ENCODE results near the gene FRS2. TPM values are rescaled to one million over a fixed set of nuclear protein-coding genes. Genes with fewer than 3 reads are reported as not detected.
A peak's percentile ranks its signal among the peaks of the same experiment; 100 is the strongest.

FRS2 gene, protein sequence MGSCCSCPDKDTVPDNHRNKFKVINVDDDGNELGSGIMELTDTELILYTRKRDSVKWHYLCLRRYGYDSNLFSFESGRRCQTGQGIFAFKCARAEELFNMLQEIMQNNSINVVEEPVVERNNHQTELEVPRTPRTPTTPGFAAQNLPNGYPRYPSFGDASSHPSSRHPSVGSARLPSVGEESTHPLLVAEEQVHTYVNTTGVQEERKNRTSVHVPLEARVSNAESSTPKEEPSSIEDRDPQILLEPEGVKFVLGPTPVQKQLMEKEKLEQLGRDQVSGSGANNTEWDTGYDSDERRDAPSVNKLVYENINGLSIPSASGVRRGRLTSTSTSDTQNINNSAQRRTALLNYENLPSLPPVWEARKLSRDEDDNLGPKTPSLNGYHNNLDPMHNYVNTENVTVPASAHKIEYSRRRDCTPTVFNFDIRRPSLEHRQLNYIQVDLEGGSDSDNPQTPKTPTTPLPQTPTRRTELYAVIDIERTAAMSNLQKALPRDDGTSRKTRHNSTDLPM
- total RNA-seq (10 to 100 TPM; 26.8 to 27.9 TPM), total RNA-seq (30.8 to 31.1 reads per million in 2 donors)

DNA sequence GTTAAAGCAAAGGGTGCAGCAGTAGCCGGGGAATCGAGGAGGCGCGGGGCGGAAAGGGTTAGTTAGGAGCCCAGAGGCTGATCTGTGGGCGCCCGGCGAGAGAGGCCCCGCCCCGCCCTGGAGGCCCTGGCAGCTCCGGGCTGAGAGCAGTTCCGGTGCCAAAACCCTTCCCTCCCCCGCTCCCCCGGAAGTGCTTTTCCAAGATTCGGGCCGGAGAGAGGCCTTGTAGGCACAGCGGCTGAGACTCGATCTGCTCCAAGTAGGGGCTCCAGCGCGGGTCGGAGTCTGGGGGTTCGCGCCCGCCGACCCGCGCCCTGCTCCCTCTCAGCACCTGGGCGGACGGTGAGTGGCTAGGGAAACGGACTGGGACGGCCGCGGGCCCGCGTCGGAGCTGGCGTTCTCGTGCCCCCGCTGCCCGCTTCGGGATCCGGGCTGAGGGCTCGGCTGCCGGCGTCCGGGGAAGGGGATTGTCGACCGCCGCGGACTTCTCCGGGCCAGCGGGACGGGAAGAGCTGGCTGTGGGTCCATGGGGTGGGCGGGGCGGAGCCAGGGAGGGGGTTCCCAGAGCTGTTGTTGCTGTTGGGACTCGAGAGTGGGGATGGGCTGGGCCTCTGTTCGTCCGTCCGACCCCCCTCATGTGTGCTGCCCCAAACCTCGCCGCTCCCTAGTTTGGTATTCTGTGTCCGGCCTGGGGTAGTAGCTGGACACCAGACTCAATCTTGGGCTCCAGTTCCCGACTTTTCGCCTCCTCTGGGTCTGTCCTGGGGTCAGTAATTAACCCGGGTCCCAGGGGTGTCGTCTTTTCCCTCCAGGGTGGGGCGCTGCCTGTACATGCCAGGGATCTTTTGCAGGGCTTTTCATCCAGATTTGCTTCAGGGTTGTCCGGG lies at the start of gene FRS2:
FRS2 (plus strand) TSS at position 200 of the 887 bp plus-strand sequence. CDS start 98,643 bp downstream, outside the sequence.
- H3K4me3 Mint-ChIP-seq, result peak within 1 kb of the TSS; percentile 96
- peaks cover 4% of the 10 kb centered on the region for H3K36me3 Mint-ChIP-seq (ENCODE audit: low read depth)
- ATAC-seq, result peak; percentile 98
- peak; percentile 70 to 74 (median 73) for DNase-seq
- no peaks in the 10 kb centered on the region for H3K27me3 Mint-ChIP-seq
- peak within 1 kb of the TSS; percentile 94 for H3K27ac Mint-ChIP-seq
- H3K9me3 ChIP-seq (ENCODE audit: control insufficient read depth, low read length, poor library complexity, severe bottlenecking), result no peaks in the 10 kb centered on the region
- H3K4me1 Mint-ChIP-seq, result peaks cover 39% of the 10 kb centered on the region

DNA sequence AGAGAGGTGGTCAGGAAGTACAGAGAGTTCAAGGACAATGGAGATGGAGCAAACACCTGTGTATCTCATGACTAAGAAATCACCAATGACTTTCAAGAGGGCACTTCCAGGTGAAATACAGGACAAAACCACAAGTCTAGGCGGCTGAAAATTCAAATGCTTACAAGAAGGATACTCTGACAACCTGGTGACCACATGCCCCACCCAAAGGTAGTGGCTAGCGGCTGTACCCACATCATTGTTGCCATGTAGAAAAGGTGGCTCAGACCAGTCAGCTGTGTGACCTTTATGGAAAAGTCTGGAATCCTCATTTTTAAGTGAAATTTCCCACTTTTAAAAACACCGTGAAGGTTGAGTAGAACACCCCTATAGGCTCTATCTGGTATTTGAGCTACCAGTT lies 48.6 kb upstream of the FRS2 start:
- Mint-ChIP-seq H3K4me3 (no peak overlapping the region), H3K27ac (no peak overlapping the region), H3K4me1 (no peaks in the 10 kb centered on the region)

DNA sequence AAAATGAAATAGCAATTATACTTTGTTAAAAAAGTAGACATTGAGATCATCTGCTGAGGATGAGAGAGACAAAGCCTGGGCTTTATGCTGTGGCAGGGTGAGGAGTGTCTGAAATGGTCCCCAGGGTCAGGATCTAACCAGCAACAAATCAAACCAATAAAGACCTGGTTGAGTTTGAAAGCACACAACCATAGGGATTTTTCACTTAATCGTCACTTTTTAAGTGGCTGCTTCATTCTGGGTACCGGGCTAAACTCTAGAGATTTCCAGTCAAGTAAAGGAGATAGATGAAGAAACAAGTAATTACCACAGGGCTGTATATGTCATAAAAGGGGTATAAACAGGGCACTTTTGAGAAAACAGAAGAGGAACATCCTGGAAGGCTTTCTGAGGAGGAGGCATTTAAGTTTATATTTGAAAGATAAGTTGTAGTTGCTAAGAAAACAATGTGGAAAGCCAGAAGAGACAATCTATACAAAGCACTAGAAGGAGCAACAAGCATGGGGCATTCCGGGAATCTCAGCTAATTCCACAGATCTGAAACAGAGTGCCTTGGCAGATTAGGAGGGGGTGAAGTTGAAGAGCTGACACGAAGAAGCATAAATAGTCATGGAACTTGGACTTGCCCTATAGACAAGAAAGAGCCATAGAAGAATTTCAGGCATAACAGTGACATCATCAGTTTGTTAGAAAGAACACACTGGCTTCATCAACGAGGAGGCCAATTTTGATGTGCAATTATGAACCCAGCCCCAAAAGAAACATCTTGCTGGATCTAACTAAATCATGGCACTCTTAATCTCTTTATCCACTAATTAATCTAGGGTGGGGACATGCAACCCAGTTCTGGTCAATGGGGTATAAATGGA lies 46.9 kb upstream of the FRS2 start:
- Mint-ChIP-seq H3K4me1 (no peaks in the 10 kb centered on the region), H3K27me3 (no peaks in the 10 kb centered on the region), H3K4me3 (no peak overlapping the region), H3K36me3 (ENCODE audit: low read depth) (no peaks in the 10 kb centered on the region), H3K27ac (no peak overlapping the region)
- H3K9me3 ChIP-seq (ENCODE audit: control insufficient read depth, low read length, poor library complexity, severe bottlenecking), result no peaks in the 10 kb centered on the region
- no peak for DNase-seq
- no peak for ATAC-seq

More for the DNA sequence above, 48.6 kb upstream of the FRS2 start:
- Mint-ChIP-seq H3K36me3 (ENCODE audit: low read depth) (no peaks in the 10 kb centered on the region), H3K27me3 (no peaks in the 10 kb centered on the region)
- ATAC-seq (no peak), DNase-seq (no peak)
- H3K9me3 ChIP-seq (ENCODE audit: control insufficient read depth, low read length, poor library complexity, severe bottlenecking), result no peaks in the 10 kb centered on the region

DNA sequence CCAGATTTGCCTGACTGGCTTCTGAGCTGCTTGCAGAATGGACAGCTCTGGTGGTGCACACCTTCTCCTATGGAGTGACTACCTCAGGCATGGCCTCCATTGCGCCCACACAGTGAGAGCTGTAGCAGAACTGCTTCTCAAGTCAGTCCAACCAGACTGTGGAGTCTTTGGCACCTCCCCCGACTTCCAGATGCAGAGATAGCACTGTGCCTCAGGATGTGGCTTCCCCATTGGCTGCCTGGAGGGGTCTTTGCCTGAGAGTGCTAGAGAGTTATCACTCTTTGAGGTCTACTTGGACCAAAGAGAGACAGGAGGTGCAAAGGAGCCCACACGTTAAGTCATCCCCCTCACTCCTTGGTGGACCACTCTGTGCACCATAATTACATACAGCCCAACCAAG lies 44.8 kb upstream of the FRS2 start:
- Mint-ChIP-seq H3K4me1 (peaks cover 3% of the 10 kb centered on the region), H3K4me3 (no peak overlapping the region), H3K36me3 (ENCODE audit: low read depth) (no peaks in the 10 kb centered on the region), H3K27me3 (no peaks in the 10 kb centered on the region), H3K27ac (no peak overlapping the region)
- DNase-seq (no peak), ATAC-seq (no peak)
- no peaks in the 10 kb centered on the region for H3K9me3 ChIP-seq (ENCODE audit: control insufficient read depth, low read length, poor library complexity, severe bottlenecking)

DNA sequence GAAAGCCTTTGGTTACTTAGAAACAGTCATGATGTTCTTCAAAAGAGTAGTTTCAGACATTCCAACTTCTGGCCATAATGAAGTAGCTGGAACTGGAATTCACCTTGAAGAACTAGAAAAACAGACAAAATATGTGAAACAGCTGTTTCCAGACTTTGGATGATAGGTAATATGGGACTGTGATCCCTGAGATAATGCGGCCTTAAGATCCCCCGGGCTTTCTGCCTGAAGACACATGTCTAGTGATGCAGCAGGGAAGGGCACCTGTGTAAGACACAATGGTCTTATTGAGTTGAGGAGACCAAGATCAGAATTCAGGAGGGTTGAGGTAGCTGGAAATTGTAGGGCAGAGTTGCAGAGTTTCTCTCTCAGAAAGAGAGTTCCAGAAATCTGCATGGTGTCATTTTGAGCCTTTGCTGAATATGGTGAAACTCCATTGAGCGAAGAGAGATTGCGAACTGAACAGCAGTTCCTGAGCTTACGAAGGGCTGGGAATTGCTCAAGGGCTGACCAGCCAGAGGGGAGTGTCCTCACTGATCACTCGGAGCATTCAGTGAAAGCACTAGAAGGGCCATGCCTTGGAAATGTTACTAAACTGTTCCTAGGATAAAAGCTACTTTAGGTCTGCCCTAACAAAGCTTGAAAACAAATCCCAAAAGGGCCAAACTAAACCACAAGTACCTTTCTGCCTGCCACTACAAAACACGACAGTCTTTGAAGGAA lies 41.7 kb upstream of the FRS2 start:
- ATAC-seq (no peak), DNase-seq (no peak)
- H3K27me3 Mint-ChIP-seq, result no peaks in the 10 kb centered on the region
- H3K36me3 Mint-ChIP-seq (ENCODE audit: low read depth), result no peaks in the 10 kb centered on the region
- H3K27ac Mint-ChIP-seq, result no peak overlapping the region
- no peaks in the 10 kb centered on the region for H3K9me3 ChIP-seq (ENCODE audit: control insufficient read depth, low read length, poor library complexity, severe bottlenecking)
- H3K4me3 Mint-ChIP-seq, result no peak overlapping the region
- H3K4me1 Mint-ChIP-seq, result peaks cover 3% of the 10 kb centered on the region

DNA sequence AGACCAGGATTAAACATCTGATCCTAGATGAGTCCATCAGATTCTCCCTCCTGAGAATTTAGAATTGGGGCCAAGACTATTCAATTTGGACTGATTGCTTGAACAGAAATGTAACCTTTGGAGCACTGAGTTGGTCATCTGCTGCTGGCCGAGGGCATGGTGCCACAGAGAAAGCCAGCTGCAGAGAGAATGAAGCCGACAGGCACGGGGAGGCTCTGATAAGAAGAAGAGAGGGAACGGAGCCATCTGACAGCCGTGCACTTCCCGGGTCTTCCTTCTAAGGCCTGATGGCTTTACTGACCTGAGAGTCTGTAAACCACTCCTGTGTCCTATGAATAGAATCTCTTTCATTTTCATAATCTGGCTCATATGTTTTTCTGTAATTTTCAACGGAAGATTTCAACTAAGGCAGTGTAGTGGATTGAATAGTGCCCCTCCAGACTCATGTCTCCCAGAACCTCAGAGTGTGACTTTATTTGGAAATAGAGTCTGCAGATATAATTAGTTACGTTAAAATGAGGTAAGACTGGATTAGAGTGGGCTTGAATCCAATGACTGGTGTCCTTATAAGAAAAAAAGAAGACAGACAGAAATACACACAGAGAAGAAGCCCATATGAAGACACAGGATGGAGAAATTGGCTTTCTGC lies 39.1 kb upstream of the FRS2 start:
- no peak for ATAC-seq
- no peaks in the 10 kb centered on the region for H3K9me3 ChIP-seq (ENCODE audit: control insufficient read depth, low read length, poor library complexity, severe bottlenecking)
- no peaks in the 10 kb centered on the region for H3K27me3 Mint-ChIP-seq
- H3K4me3 Mint-ChIP-seq, result no peak overlapping the region
- peaks cover 3% of the 10 kb centered on the region for H3K4me1 Mint-ChIP-seq
- DNase-seq, result no peak
- H3K36me3 Mint-ChIP-seq (ENCODE audit: low read depth), result no peaks in the 10 kb centered on the region
- no peak overlapping the region for H3K27ac Mint-ChIP-seq

DNA sequence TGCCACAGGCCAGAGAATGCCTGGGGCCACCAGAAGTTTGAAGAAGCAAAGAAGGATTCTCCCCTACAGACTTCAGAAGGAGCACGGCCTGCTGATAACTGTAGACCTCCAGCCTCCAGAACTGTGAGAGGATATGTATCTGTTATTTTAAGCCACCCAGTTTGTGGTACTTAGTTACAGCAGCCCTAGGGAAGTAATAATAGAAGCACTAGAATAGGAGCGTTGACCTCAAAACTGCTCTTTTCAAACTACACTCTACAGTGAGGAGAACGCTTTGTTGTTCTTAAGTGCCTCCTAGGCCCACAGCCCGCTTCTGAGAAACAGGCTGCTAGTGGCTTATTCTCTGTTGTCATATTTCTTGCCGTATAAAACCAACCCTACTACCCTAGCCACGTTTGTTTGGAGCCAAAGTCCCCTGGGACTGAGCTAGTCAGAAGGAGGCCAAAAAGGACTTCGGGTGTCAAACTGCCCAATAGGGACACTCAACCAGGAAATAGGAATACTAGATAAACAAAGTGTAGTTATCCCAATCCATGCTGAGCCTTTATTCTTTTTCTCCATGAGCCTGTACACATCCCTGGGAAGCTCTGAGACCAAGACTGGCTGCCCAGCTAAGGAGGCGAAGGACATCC lies 38.5 kb upstream of the FRS2 start:
- Mint-ChIP-seq H3K27me3 (no peaks in the 10 kb centered on the region), H3K4me1 (peaks cover 3% of the 10 kb centered on the region), H3K4me3 (no peak overlapping the region), H3K27ac (no peak overlapping the region), H3K36me3 (ENCODE audit: low read depth) (no peaks in the 10 kb centered on the region)
- no peak for ATAC-seq
- no peak for DNase-seq
- H3K9me3 ChIP-seq (ENCODE audit: control insufficient read depth, low read length, poor library complexity, severe bottlenecking), result no peaks in the 10 kb centered on the region

DNA sequence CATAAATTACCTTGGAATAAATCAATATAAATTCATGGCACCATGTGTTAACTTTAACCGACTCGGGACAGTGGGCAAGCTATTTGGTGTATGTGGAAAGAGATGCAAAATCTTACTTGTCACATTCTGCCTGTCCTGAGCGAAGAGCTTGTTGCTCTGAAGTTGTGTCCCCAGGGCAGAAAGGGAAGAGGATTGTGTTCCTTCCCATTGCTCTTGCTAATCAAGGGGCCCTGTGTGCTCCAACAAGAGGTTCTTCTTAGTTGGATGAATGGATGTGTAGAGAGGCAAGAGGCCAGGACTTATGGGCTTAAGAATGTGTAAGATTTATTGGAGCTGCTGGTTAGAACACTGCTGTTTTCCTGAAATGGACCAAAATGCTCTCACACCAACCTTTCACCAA lies 36.5 kb upstream of the FRS2 start:
- peaks cover 3% of the 10 kb centered on the region for H3K4me1 Mint-ChIP-seq
- no peak for ATAC-seq
- no peak overlapping the region for H3K4me3 Mint-ChIP-seq
- no peaks in the 10 kb centered on the region for H3K9me3 ChIP-seq (ENCODE audit: control insufficient read depth, low read length, poor library complexity, severe bottlenecking)
- H3K27ac Mint-ChIP-seq, result no peak overlapping the region
- DNase-seq, result no peak
- H3K36me3 Mint-ChIP-seq (ENCODE audit: low read depth), result no peaks in the 10 kb centered on the region
- H3K27me3 Mint-ChIP-seq, result no peaks in the 10 kb centered on the region

DNA sequence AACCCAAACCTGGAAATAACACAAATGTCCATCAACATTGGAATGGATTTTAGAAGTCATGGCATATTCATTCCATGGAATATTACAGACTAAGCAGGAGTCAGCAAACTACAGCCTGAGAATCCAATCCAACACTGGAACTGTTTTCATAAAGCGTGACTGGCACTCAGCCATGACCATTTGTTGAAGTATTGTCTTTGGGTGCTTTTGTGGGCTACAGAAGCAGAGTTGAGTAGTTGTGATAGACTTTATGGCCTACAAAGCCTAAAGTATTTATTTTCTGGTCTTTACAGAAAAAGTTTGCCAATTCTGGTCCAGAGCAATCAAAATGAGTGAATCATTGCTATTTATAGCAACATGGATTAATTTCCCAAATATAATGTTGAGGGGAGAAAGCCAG lies 34.5 kb upstream of the FRS2 start:
- no peak overlapping the region for H3K27ac Mint-ChIP-seq
- no peaks in the 10 kb centered on the region for H3K36me3 Mint-ChIP-seq (ENCODE audit: low read depth)
- no peaks in the 10 kb centered on the region for H3K4me1 Mint-ChIP-seq
- DNase-seq (no peak), ATAC-seq (no peak)
- no peak overlapping the region for H3K4me3 Mint-ChIP-seq
- H3K27me3 Mint-ChIP-seq, result no peaks in the 10 kb centered on the region
- H3K9me3 ChIP-seq (ENCODE audit: control insufficient read depth, low read length, poor library complexity, severe bottlenecking), result no peaks in the 10 kb centered on the region

DNA sequence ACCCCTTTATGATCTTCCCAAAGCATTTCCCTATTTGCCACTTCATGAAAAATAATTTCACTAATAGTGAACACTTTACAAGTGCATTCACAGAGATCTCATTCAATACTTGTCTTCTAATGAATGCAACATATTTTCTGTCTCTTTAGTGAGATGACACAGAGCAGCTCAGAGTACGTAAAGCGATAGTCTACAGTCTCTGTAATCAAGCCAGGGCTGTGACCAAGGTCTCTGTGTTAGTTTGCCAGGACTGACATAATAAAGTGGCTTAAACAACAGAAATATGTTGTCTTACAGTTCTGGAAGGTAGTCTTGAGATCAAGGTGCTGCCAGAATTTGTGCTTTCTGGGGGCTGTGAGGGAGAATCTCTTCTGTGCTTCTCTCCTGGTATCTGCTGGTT lies 33.1 kb upstream of the FRS2 start:
- no peak for ATAC-seq
- Mint-ChIP-seq H3K4me3 (no peak overlapping the region), H3K4me1 (no peaks in the 10 kb centered on the region), H3K27me3 (no peaks in the 10 kb centered on the region), H3K27ac (no peak overlapping the region), H3K36me3 (ENCODE audit: low read depth) (no peaks in the 10 kb centered on the region)
- H3K9me3 ChIP-seq (ENCODE audit: control insufficient read depth, low read length, poor library complexity, severe bottlenecking), result no peaks in the 10 kb centered on the region
- DNase-seq, result no peak

DNA sequence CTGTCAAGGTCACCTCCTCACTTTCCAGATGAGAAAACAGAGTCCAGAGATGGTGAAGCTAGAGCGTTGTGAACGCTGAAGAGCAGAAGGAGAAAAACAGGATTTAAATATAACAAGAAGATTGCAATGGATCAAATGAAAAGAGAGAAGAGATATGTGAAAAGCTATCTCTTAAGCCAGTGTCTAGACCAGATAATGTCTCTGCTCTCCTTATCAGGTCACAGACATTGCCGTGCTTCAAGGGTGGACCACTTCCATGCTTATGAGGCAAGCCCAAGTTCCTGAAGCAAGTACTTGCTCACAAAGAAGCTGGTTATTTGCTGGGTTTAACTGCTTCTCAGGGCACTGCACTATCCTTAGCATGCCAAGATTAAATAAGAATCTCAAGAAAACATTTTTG lies 31.6 kb upstream of the FRS2 start:
- no peaks in the 10 kb centered on the region for H3K36me3 Mint-ChIP-seq (ENCODE audit: low read depth)
- H3K4me3 Mint-ChIP-seq, result no peak overlapping the region
- no peaks in the 10 kb centered on the region for H3K4me1 Mint-ChIP-seq
- H3K9me3 ChIP-seq (ENCODE audit: control insufficient read depth, low read length, poor library complexity, severe bottlenecking), result no peaks in the 10 kb centered on the region
- H3K27me3 Mint-ChIP-seq, result no peaks in the 10 kb centered on the region
- ATAC-seq (no peak), DNase-seq (no peak)
- H3K27ac Mint-ChIP-seq, result no peak overlapping the region

All from T-helper 17 cell (primary cell).